ENCODE measurements around the gene AHRR. TPM values are rescaled to one million over a fixed set of nuclear protein-coding genes. Genes with fewer than 3 reads are reported as not detected.
A peak's percentile ranks its signal among the peaks of the same experiment; 100 is the strongest.

Gene AHRR
- total RNA-seq, 4 donors from 2014 or later, result 0.26 to 9.1 (median 6.6) TPM; not detected in 1

DNA sequence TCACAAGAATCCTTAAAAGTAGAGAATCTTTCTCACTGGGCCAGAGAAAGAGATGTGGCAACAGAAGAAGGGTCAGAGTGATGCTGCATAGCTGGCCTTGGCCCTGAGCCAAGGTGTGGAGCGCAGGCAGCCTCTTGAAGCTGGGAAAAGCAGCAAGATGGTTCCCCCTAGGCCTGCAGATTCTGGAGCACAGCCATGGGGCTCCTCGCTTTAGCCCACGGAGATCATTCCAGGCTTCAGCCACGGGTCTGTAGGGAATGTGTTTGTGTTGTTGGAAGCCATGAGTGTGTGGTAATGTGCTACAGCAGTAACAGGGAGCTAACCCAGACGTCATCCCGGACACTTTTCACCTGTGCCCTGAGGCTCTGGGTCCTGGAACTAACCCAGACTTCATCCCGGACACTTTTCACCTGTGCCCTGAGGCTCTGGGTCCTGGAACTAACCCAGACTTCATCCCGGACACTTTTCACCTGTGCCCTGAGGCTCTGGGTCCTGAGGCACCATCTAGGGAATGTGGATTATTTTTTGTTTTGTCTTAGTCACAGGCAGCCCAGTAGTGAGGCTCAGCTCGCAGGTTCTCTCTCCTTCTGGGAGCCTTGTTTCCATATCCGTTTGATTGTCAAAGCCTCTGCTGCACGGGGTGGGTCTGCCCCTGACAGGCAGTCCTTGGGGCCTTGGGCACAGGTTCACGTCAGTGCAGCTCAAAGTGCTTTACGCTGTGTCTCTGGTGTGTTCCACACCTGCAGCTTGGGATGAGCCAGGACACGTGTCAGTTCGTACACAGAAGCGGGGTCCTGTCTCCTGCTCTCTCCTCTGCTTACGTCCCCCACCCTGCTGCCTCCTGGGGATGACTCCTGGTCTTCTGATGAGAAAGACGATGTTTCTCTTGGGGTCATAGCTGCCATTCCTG is 65.2 kb downstream of the AHRR start:
- DNase-seq, result no peak
- TF ChIP-seq, protein P1, sequence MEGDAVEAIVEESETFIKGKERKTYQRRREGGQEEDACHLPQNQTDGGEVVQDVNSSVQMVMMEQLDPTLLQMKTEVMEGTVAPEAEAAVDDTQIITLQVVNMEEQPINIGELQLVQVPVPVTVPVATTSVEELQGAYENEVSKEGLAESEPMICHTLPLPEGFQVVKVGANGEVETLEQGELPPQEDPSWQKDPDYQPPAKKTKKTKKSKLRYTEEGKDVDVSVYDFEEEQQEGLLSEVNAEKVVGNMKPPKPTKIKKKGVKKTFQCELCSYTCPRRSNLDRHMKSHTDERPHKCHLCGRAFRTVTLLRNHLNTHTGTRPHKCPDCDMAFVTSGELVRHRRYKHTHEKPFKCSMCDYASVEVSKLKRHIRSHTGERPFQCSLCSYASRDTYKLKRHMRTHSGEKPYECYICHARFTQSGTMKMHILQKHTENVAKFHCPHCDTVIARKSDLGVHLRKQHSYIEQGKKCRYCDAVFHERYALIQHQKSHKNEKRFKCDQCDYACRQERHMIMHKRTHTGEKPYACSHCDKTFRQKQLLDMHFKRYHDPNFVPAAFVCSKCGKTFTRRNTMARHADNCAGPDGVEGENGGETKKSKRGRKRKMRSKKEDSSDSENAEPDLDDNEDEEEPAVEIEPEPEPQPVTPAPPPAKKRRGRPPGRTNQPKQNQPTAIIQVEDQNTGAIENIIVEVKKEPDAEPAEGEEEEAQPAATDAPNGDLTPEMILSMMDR (IDR thresholded peaks at IDR 0.05), result no peak
- no peak for TF ChIP-seq POLR2A (IDR thresholded peaks at IDR 0.05)
- no peaks in the 10 kb centered on the region for H3K4me1 ChIP-seq
- no peak overlapping the region for H3K4me3 ChIP-seq
- H3K9me3 ChIP-seq, result peaks cover 0 to 4% of the 10 kb centered on the region in 2 donors
- H3K36me3 ChIP-seq, result no peaks in the 10 kb centered on the region
- no peaks in the 10 kb centered on the region for H3K27me3 ChIP-seq
- H3K27ac ChIP-seq, result no peak overlapping the region
- intact Hi-C loops (cut with DNase I; ENCODE audit: low total_unique reads), result no loop called here

DNA sequence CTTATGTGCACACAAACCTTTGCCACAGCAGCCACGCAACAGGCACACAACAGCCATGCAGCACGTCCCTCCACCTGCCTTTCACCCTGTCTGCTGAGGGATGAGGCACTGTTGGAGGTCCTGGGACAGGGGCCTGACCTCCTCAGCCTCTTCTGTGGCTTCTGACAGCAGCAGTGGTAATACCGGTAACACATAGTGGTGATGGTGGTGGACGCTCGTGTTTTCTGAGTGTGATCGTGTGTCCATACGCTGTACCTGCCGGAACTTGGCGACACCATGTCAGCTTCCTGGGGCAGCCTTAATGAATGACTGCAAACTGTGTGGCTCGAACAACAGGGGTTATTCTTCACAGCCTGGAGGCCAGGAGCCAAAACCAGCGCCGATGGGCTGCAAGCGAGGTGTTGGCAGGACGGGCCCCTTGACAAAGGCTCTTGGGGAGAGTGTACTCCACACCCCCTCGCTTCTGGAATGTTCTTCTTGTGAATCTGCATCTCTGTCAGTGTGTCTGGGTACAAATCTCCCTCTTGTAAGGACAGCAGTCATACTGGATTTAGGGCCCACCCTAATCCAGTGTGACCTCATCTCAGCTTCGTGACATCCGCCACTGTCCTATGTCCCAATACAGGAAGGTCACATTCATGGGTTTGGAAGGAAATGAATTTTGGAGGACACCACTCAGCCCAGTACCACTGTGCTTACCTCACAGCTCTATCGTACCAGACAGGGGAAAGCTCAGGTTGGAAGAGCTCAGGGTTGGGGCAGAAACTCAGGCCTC is 66.2 kb downstream of the AHRR start:
- H3K4me3 ChIP-seq, result no peak overlapping the region
- no peak for TF ChIP-seq POLR2A (IDR thresholded peaks at IDR 0.05)
- TF ChIP-seq, protein P1 (IDR thresholded peaks at IDR 0.05), result no peak
- H3K27me3 ChIP-seq, result no peaks in the 10 kb centered on the region
- H3K9me3 ChIP-seq, result peaks cover 0 to 4% of the 10 kb centered on the region in 2 donors
- intact Hi-C loops (cut with DNase I; ENCODE audit: low total_unique reads), result no loop called here
- no peak overlapping the region for H3K27ac ChIP-seq
- DNase-seq, result no peak
- no peaks in the 10 kb centered on the region for H3K36me3 ChIP-seq
- H3K4me1 ChIP-seq, result no peaks in the 10 kb centered on the region

DNA sequence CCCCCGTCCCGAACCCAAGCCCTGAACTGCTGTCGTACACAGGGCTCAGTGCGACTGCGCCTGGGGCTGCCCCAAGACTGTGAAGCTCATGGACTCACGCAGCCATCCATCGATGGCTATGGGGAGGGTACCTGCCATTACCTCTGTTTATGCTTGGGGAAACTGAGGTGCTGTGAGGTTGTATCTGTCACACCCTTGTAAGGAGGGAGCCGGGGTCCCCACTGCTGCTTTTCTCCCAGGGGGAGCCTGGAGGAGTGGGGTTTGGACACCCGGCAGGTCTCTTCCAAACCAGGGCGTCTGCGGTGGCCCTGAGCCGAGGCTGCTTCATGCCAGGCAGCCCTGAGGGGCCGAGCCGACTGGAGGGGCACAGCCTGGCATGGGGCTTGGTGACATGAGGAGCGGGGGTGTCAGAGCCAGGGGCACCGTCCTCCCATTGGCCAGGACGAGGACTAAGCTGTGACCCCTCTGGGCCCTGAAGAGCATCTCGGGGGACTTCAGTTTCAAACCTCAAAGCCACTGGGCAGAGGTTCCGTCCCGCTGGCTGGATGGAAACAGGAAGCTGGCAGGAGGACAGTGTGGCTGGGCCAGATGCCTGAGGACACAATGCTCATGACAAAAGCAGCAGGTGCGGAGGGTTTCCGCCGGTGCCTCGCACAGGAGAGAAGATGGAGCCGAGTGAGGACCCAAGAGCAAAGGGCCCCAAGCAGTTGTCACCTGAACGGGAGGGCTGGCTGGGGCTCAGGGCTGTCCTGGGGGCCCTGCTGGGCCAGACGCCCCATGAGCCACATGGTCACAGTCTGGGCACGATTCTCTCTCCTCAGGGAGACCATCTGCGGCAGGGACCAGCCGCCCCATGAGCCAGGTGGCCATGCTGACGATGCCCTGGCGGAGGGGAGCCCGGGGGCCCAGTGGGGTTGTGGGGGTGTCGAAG is 67.0 kb downstream of the AHRR start:
- no peak for DNase-seq

DNA sequence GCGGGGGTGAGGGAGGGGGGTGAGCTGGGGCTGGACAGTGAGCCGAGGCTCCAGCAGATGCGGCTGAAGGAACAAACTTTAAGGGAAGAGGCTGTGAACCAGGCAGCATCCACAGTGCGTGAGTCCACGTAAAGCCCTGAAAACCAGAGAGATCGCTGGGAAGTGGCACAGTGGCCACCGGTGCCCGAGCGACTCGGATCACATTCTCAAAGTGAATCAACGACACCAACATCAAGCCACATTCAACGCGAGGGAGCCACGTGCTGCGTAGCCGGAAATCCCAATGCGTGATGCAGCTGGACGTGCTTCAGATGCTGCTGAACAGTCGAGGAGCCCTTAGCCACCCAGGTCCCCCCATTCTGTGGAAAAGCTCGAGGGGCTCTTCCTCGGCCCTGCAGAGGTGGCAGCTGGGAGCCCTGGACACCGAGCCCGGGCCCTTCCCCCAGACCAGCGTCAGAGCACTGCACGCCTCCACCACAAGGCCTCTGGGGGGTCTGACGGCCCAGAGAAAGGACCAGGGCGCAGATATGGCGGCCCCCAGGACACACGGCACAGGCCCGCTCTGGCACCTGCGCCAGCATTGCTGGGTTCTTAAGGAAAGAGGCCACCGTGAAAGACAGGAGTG is 67.8 kb downstream of the AHRR start:
- intact Hi-C loops (cut with DNase I; ENCODE audit: low total_unique reads), result no loop called here
- Histone ChIP-seq H3K27ac (no peak overlapping the region), H3K4me1 (no peaks in the 10 kb centered on the region), H3K4me3 (no peak overlapping the region), H3K27me3 (no peaks in the 10 kb centered on the region), H3K9me3 (peaks cover 0 to 4% of the 10 kb centered on the region in 2 donors), H3K36me3 (no peaks in the 10 kb centered on the region)
- peak in 1 of 2 donors; percentile 2 for DNase-seq
- TF ChIP-seq, protein P1 (IDR thresholded peaks at IDR 0.05), result no peak

More for the DNA sequence above, 67.0 kb downstream of the AHRR start:
- intact Hi-C loops (cut with DNase I; ENCODE audit: low total_unique reads), result no loop called here
- no peak overlapping the region for H3K27ac ChIP-seq
- TF ChIP-seq, protein P1 (IDR thresholded peaks at IDR 0.05), result no peak
- no peak for TF ChIP-seq POLR2A (IDR thresholded peaks at IDR 0.05)
- H3K36me3 ChIP-seq, result no peaks in the 10 kb centered on the region
- no peak overlapping the region for H3K4me3 ChIP-seq
- no peaks in the 10 kb centered on the region for H3K4me1 ChIP-seq
- peaks cover 0 to 4% of the 10 kb centered on the region in 2 donors for H3K9me3 ChIP-seq
- no peaks in the 10 kb centered on the region for H3K27me3 ChIP-seq
